Left forelimb (tissue), 1 donor: Measurements from ENCODE around the gene RPTOR.

ENCODE experiments used
- DNase-seq: peaks from one replicate; pipeline ENCODE4 v3.0.0-alpha.2; 2018; ENCODE audit warnings: low spot score

Gene RPTOR

GRCh38 chr17:80816241-80817103, 271.8 kb downstream of the RPTOR start:
- DNase-seq = no peak

- DNase-seq = no peak
Observed at GRCh38 chr17:80817321-80817845, 272.7 kb downstream of the RPTOR start.

- no peak for DNase-seq
Observed at GRCh38 chr17:80817861-80818260, 273.2 kb downstream of the RPTOR start.

- no peak for DNase-seq
Observed at GRCh38 chr17:80818871-80819270, 274.2 kb downstream of the RPTOR start.

- DNase-seq = no peak
Observed at GRCh38 chr17:80819422-80820164, 275.0 kb downstream of the RPTOR start.

GRCh38 chr17:80820331-80820730, 275.7 kb downstream of the RPTOR start:
- no peak for DNase-seq

GRCh38 chr17:80821546-80821945, 276.9 kb downstream of the RPTOR start:
- DNase-seq = no peak

- DNase-seq = no peak
Observed at GRCh38 chr17:80822021-80822699, 277.5 kb downstream of the RPTOR start.

GRCh38 chr17:80822700-80823410, 278.2 kb downstream of the RPTOR start:
- no peak for DNase-seq

GRCh38 chr17:80824549-80825470, 280.2 kb downstream of the RPTOR start:
- no peak for DNase-seq

GRCh38 chr17:80825471-80826345, 281.1 kb downstream of the RPTOR start:
- no peak for DNase-seq

- no peak for DNase-seq
Observed at GRCh38 chr17:80826346-80826954, 281.8 kb downstream of the RPTOR start.

- DNase-seq = no peak
Observed at GRCh38 chr17:80826955-80827645, 282.5 kb downstream of the RPTOR start.

- no peak for DNase-seq
Observed at GRCh38 chr17:80827646-80828643, 283.3 kb downstream of the RPTOR start.

GRCh38 chr17:80829166-80829813, 284.7 kb downstream of the RPTOR start:
- no peak for DNase-seq

GRCh38 chr17:80830020-80830780, 285.6 kb downstream of the RPTOR start:
- no peak for DNase-seq
